Measurements from ENCODE around the gene WNT4.

Gene WNT4

GRCh38 chr1:22139817-22140216 is 3.1 kb downstream of the WNT4 start:
- H3K36me3 ChIP-seq (ENCODE audit: control insufficient read depth, insufficient read depth, low read length) = no peaks in the 10 kb centered on the region
- H3K4me3 ChIP-seq (ENCODE audit: low read depth, low read length) = no peak overlapping the region
- peaks cover 50% of the 10 kb centered on the region for H3K27me3 ChIP-seq (ENCODE audit: control insufficient read depth, insufficient read depth, low read length)
- H3K9ac ChIP-seq (ENCODE audit: low read length) = no peak overlapping the region
- no peak overlapping the region for H3K27ac ChIP-seq (ENCODE audit: low read depth, low read length)
- peaks cover 46% of the 10 kb centered on the region for H3K4me1 ChIP-seq (ENCODE audit: control insufficient read depth, insufficient read depth, low read length)
- H3K9me3 ChIP-seq (ENCODE audit: control insufficient read depth, insufficient read depth, low read depth, low read length) = no peaks in the 10 kb centered on the region

- H3K4me1 ChIP-seq (ENCODE audit: control insufficient read depth, insufficient read depth, low read length) = peaks cover 49% of the 10 kb centered on the region
These were observed 3.8 kb downstream of the WNT4 start for GRCh38 chr1:22139066-22139594.

GRCh38 chr1:22137004-22137720 is 5.7 kb downstream of the WNT4 start:
- no peak overlapping the region for H3K4me3 ChIP-seq (ENCODE audit: low read depth, low read length)
- peaks cover 37% of the 10 kb centered on the region for H3K27me3 ChIP-seq (ENCODE audit: control insufficient read depth, insufficient read depth, low read length)
- H3K9me3 ChIP-seq (ENCODE audit: control insufficient read depth, insufficient read depth, low read depth, low read length) = no peaks in the 10 kb centered on the region
- H3K27ac ChIP-seq (ENCODE audit: low read depth, low read length) = no peak overlapping the region
- H3K9ac ChIP-seq (ENCODE audit: low read length) = no peak overlapping the region
- H3K4me1 ChIP-seq (ENCODE audit: control insufficient read depth, insufficient read depth, low read length) = peaks cover 58% of the 10 kb centered on the region
- no peaks in the 10 kb centered on the region for H3K36me3 ChIP-seq (ENCODE audit: control insufficient read depth, insufficient read depth, low read length)

More at GRCh38 chr1:22139066-22139594, 3.8 kb downstream of the WNT4 start:
- Histone ChIP-seq H3K36me3 (ENCODE audit: control insufficient read depth, insufficient read depth, low read length) (no peaks in the 10 kb centered on the region), H3K9ac (ENCODE audit: low read length) (no peak overlapping the region), H3K9me3 (ENCODE audit: control insufficient read depth, insufficient read depth, low read depth, low read length) (no peaks in the 10 kb centered on the region), H3K4me3 (ENCODE audit: low read depth, low read length) (no peak overlapping the region), H3K27ac (ENCODE audit: low read depth, low read length) (no peak overlapping the region), H3K27me3 (ENCODE audit: control insufficient read depth, insufficient read depth, low read length) (peaks cover 47% of the 10 kb centered on the region)

- no peaks in the 10 kb centered on the region for H3K9me3 ChIP-seq (ENCODE audit: control insufficient read depth, insufficient read depth, low read depth, low read length)
- peaks cover 34% of the 10 kb centered on the region for H3K4me1 ChIP-seq (ENCODE audit: control insufficient read depth, insufficient read depth, low read length)
- peaks cover 5% of the 10 kb centered on the region; the same call in 1 of the 2 replicates for H3K27me3 ChIP-seq (ENCODE audit: control insufficient read depth, insufficient read depth, low read length)
- no peak overlapping the region for H3K27ac ChIP-seq (ENCODE audit: low read depth, low read length)
- no peak overlapping the region for H3K9ac ChIP-seq (ENCODE audit: low read length)
- H3K4me3 ChIP-seq (ENCODE audit: low read depth, low read length) = no peak overlapping the region
- H3K36me3 ChIP-seq (ENCODE audit: control insufficient read depth, insufficient read depth, low read length) = no peaks in the 10 kb centered on the region
These were observed 9.0 kb downstream of the WNT4 start for GRCh38 chr1:22133931-22134324.

- H3K9ac ChIP-seq (ENCODE audit: low read length) = no peak overlapping the region
- H3K9me3 ChIP-seq (ENCODE audit: control insufficient read depth, insufficient read depth, low read depth, low read length) = no peaks in the 10 kb centered on the region
- peaks cover 30% of the 10 kb centered on the region for H3K4me1 ChIP-seq (ENCODE audit: control insufficient read depth, insufficient read depth, low read length)
- H3K36me3 ChIP-seq (ENCODE audit: control insufficient read depth, insufficient read depth, low read length) = no peaks in the 10 kb centered on the region
- H3K4me3 ChIP-seq (ENCODE audit: low read depth, low read length) = no peak overlapping the region
- H3K27ac ChIP-seq (ENCODE audit: low read depth, low read length) = no peak overlapping the region
- H3K27me3 ChIP-seq (ENCODE audit: control insufficient read depth, insufficient read depth, low read length) = peaks cover 4% of the 10 kb centered on the region; the same call in 1 of the 2 replicates
These were observed 9.5 kb downstream of the WNT4 start for GRCh38 chr1:22133247-22133930.

GRCh38 chr1:22132517-22133235 is 10.2 kb downstream of the WNT4 start:
- Histone ChIP-seq H3K4me1 (ENCODE audit: control insufficient read depth, insufficient read depth, low read length) (peaks cover 26% of the 10 kb centered on the region), H3K9me3 (ENCODE audit: control insufficient read depth, insufficient read depth, low read depth, low read length) (no peaks in the 10 kb centered on the region), H3K27ac (ENCODE audit: low read depth, low read length) (no peak overlapping the region), H3K9ac (ENCODE audit: low read length) (no peak overlapping the region), H3K36me3 (ENCODE audit: control insufficient read depth, insufficient read depth, low read length) (no peaks in the 10 kb centered on the region), H3K4me3 (ENCODE audit: low read depth, low read length) (no peak overlapping the region), H3K27me3 (ENCODE audit: control insufficient read depth, insufficient read depth, low read length) (peaks cover 4% of the 10 kb centered on the region; the same call in 1 of the 2 replicates)

GRCh38 chr1:22131875-22132486 is 10.9 kb downstream of the WNT4 start:
- Histone ChIP-seq H3K27me3 (ENCODE audit: control insufficient read depth, insufficient read depth, low read length) (peaks cover 4% of the 10 kb centered on the region; the same call in 1 of the 2 replicates), H3K36me3 (ENCODE audit: control insufficient read depth, insufficient read depth, low read length) (no peaks in the 10 kb centered on the region), H3K4me3 (ENCODE audit: low read depth, low read length) (no peak overlapping the region), H3K4me1 (ENCODE audit: control insufficient read depth, insufficient read depth, low read length) (peaks cover 19% of the 10 kb centered on the region), H3K9ac (ENCODE audit: low read length) (no peak overlapping the region), H3K9me3 (ENCODE audit: control insufficient read depth, insufficient read depth, low read depth, low read length) (no peaks in the 10 kb centered on the region), H3K27ac (ENCODE audit: low read depth, low read length) (no peak overlapping the region)

- H3K9me3 ChIP-seq (ENCODE audit: control insufficient read depth, insufficient read depth, low read depth, low read length) = no peaks in the 10 kb centered on the region
- H3K27ac ChIP-seq (ENCODE audit: low read depth, low read length) = no peak overlapping the region
- no peak overlapping the region for H3K4me3 ChIP-seq (ENCODE audit: low read depth, low read length)
- H3K36me3 ChIP-seq (ENCODE audit: control insufficient read depth, insufficient read depth, low read length) = no peaks in the 10 kb centered on the region
- no peak overlapping the region for H3K9ac ChIP-seq (ENCODE audit: low read length)
- peaks cover 12% of the 10 kb centered on the region for H3K4me1 ChIP-seq (ENCODE audit: control insufficient read depth, insufficient read depth, low read length)
- peaks cover 4% of the 10 kb centered on the region; the same call in 1 of the 2 replicates for H3K27me3 ChIP-seq (ENCODE audit: control insufficient read depth, insufficient read depth, low read length)
These were observed 11.8 kb downstream of the WNT4 start for GRCh38 chr1:22131062-22131461.

- H3K27ac ChIP-seq (ENCODE audit: low read depth, low read length) = no peak overlapping the region
- no peaks in the 10 kb centered on the region for H3K36me3 ChIP-seq (ENCODE audit: control insufficient read depth, insufficient read depth, low read length)
- H3K9me3 ChIP-seq (ENCODE audit: control insufficient read depth, insufficient read depth, low read depth, low read length) = no peaks in the 10 kb centered on the region
- H3K9ac ChIP-seq (ENCODE audit: low read length) = no peak overlapping the region
- H3K4me3 ChIP-seq (ENCODE audit: low read depth, low read length) = no peak overlapping the region
- H3K27me3 ChIP-seq (ENCODE audit: control insufficient read depth, insufficient read depth, low read length) = peaks cover 4% of the 10 kb centered on the region; the same call in 1 of the 2 replicates
- H3K4me1 ChIP-seq (ENCODE audit: control insufficient read depth, insufficient read depth, low read length) = peaks cover 12% of the 10 kb centered on the region
These were observed 13.3 kb downstream of the WNT4 start for GRCh38 chr1:22129501-22130117.

- no peaks in the 10 kb centered on the region for H3K27me3 ChIP-seq (ENCODE audit: control insufficient read depth, insufficient read depth, low read length)
- no peaks in the 10 kb centered on the region for H3K9me3 ChIP-seq (ENCODE audit: control insufficient read depth, insufficient read depth, low read depth, low read length)
- H3K4me3 ChIP-seq (ENCODE audit: low read depth, low read length) = no peak overlapping the region
- no peaks in the 10 kb centered on the region for H3K36me3 ChIP-seq (ENCODE audit: control insufficient read depth, insufficient read depth, low read length)
- no peak overlapping the region for H3K27ac ChIP-seq (ENCODE audit: low read depth, low read length)
- H3K9ac ChIP-seq (ENCODE audit: low read length) = no peak overlapping the region
- peaks cover 2% of the 10 kb centered on the region for H3K4me1 ChIP-seq (ENCODE audit: control insufficient read depth, insufficient read depth, low read length)
These were observed 14.5 kb downstream of the WNT4 start for GRCh38 chr1:22128392-22128791.

All from HUES6 (cell line).